Measurements from ENCODE around the gene JUNB. TPM values are rescaled to one million over a fixed set of nuclear protein-coding genes. Genes with fewer than 3 reads are reported as not detected.

JUNB gene
- total RNA-seq, 1 experiment from 2014 or later: 34.8 TPM

GRCh38 chr19:12766051-12766521 lies 25.2 kb upstream of the JUNB start:
- no peaks in the 10 kb centered on the region for H3K9me3 ChIP-seq (replicated peaks)
- peaks cover 10% of the 10 kb centered on the region; the same call in 1 of the 2 replicates for H3K36me3 ChIP-seq
- no peak overlapping the region for H3K27ac ChIP-seq
- no peaks in the 10 kb centered on the region for H3K27me3 ChIP-seq
- peak overlapping the region; percentile 47 for H3K4me3 ChIP-seq
- H3K4me1 ChIP-seq: no peaks in the 10 kb centered on the region
- peak; percentile 78 to 80 for DNase-seq

- H3K9me3 ChIP-seq (replicated peaks): no peaks in the 10 kb centered on the region
- no peak overlapping the region for H3K4me3 ChIP-seq
- no peak overlapping the region for H3K27ac ChIP-seq
- H3K36me3 ChIP-seq: peaks cover 10% of the 10 kb centered on the region; the same call in 1 of the 2 replicates
- no peak for DNase-seq
- H3K4me1 ChIP-seq: no peaks in the 10 kb centered on the region
- H3K27me3 ChIP-seq: no peaks in the 10 kb centered on the region
Observed at GRCh38 chr19:12767150-12767549, 24.1 kb upstream of the JUNB start.

GRCh38 chr19:12767666-12768065 lies 23.6 kb upstream of the JUNB start:
- peaks cover 10% of the 10 kb centered on the region; the same call in 1 of the 2 replicates for H3K36me3 ChIP-seq
- H3K4me3 ChIP-seq: no peak overlapping the region
- no peaks in the 10 kb centered on the region for H3K9me3 ChIP-seq (replicated peaks)
- no peak overlapping the region for H3K27ac ChIP-seq
- no peaks in the 10 kb centered on the region for H3K4me1 ChIP-seq
- no peaks in the 10 kb centered on the region for H3K27me3 ChIP-seq
- DNase-seq: no peak

- peak; percentile 62 to 72 for DNase-seq
- H3K9me3 ChIP-seq (replicated peaks): no peaks in the 10 kb centered on the region
- H3K4me1 ChIP-seq: peaks cover 5% of the 10 kb centered on the region
- no peak overlapping the region for H3K4me3 ChIP-seq
- no peaks in the 10 kb centered on the region for H3K27me3 ChIP-seq
- no peak overlapping the region for H3K27ac ChIP-seq
- H3K36me3 ChIP-seq: 0 out of 2 replicates have a peak, but pooled peaks cover 3% of the 10 kb centered on the region
Observed at GRCh38 chr19:12769689-12770088, 21.6 kb upstream of the JUNB start.

- no peaks in the 10 kb centered on the region for H3K27me3 ChIP-seq
- H3K36me3 ChIP-seq: 0 out of 2 replicates have a peak, but pooled peaks cover 3% of the 10 kb centered on the region
- DNase-seq: no peak
- H3K9me3 ChIP-seq (replicated peaks): no peaks in the 10 kb centered on the region
- no peak overlapping the region for H3K27ac ChIP-seq
- peaks cover 5% of the 10 kb centered on the region for H3K4me1 ChIP-seq
- H3K4me3 ChIP-seq: no peak overlapping the region
Observed at GRCh38 chr19:12770922-12771321, 20.4 kb upstream of the JUNB start.

GRCh38 chr19:12772323-12772722 lies 19.0 kb upstream of the JUNB start:
- Histone ChIP-seq H3K36me3 (0 out of 2 replicates have a peak, but pooled peaks cover 3% of the 10 kb centered on the region), H3K4me3 (no peak overlapping the region), H3K9me3 (replicated peaks) (no peaks in the 10 kb centered on the region), H3K4me1 (peaks cover 5% of the 10 kb centered on the region), H3K27me3 (no peaks in the 10 kb centered on the region), H3K27ac (no peak overlapping the region)
- no peak for DNase-seq

- DNase-seq: peak; percentile 37 to 39
- Histone ChIP-seq H3K36me3 (0 out of 2 replicates have a peak, but pooled peaks cover 3% of the 10 kb centered on the region), H3K4me1 (peaks cover 6% of the 10 kb centered on the region), H3K4me3 (no peak overlapping the region), H3K27ac (no peak overlapping the region), H3K27me3 (no peaks in the 10 kb centered on the region), H3K9me3 (replicated peaks) (no peaks in the 10 kb centered on the region)
Observed at GRCh38 chr19:12773571-12773970, 17.7 kb upstream of the JUNB start.

- Histone ChIP-seq H3K9me3 (replicated peaks) (no peaks in the 10 kb centered on the region), H3K4me1 (peaks cover 18% of the 10 kb centered on the region), H3K27me3 (no peaks in the 10 kb centered on the region), H3K4me3 (peak within 1 kb of the TSS; percentile 64), H3K36me3 (no peaks in the 10 kb centered on the region), H3K27ac (peak within 1 kb of the TSS; percentile 17; the same call in 1 of the 2 replicates)
- DNase-seq: no peak
Observed at GRCh38 chr19:12774588-12775555, 16.4 kb upstream of the JUNB start, which contains the start of gene HOOK2. Gene HOOK2, minus strand, starts transcription at chr19:12775552. Its CDS starts 103 bp downstream, at chr19:12775449.

- Histone ChIP-seq H3K4me1 (peaks cover 20% of the 10 kb centered on the region), H3K27ac (peak overlapping the region; percentile 96), H3K9me3 (replicated peaks) (no peaks in the 10 kb centered on the region), H3K4me3 (peak overlapping the region; percentile 60), H3K36me3 (no peaks in the 10 kb centered on the region), H3K27me3 (no peaks in the 10 kb centered on the region)
- peak; percentile 91 to 94 for DNase-seq
Observed at GRCh38 chr19:12777217-12778016, 13.9 kb upstream of the JUNB start.

GRCh38 chr19:12778017-12778904 lies 13.0 kb upstream of the JUNB start:
- Histone ChIP-seq H3K4me1 (peaks cover 20% of the 10 kb centered on the region), H3K36me3 (no peaks in the 10 kb centered on the region), H3K27me3 (no peaks in the 10 kb centered on the region), H3K4me3 (peak overlapping the region; percentile 60), H3K27ac (peak overlapping the region; percentile 96), H3K9me3 (replicated peaks) (no peaks in the 10 kb centered on the region)
- DNase-seq: peak; percentile 94 to 96

- Histone ChIP-seq H3K27ac (peak overlapping the region; percentile 96), H3K4me3 (peak overlapping the region; percentile 60), H3K27me3 (no peaks in the 10 kb centered on the region), H3K9me3 (replicated peaks) (no peaks in the 10 kb centered on the region), H3K36me3 (no peaks in the 10 kb centered on the region), H3K4me1 (peaks cover 23% of the 10 kb centered on the region)
- DNase-seq: no peak
Observed at GRCh38 chr19:12778905-12779161, 12.5 kb upstream of the JUNB start.

- Histone ChIP-seq H3K4me1 (peaks cover 26% of the 10 kb centered on the region), H3K36me3 (no peaks in the 10 kb centered on the region), H3K9me3 (replicated peaks) (no peaks in the 10 kb centered on the region), H3K4me3 (peak overlapping the region; percentile 60), H3K27me3 (no peaks in the 10 kb centered on the region), H3K27ac (peak overlapping the region; percentile 96)
- peak; percentile 84 to 91 for DNase-seq
Observed at GRCh38 chr19:12779162-12779993, 11.9 kb upstream of the JUNB start.

GRCh38 chr19:12782174-12782423 lies 9.2 kb upstream of the JUNB start:
- Histone ChIP-seq H3K4me3 (peak overlapping the region; percentile 56), H3K27me3 (no peaks in the 10 kb centered on the region), H3K4me1 (peaks cover 43% of the 10 kb centered on the region), H3K27ac (no peak overlapping the region; the same call in 1 of the 2 replicates), H3K9me3 (replicated peaks) (no peaks in the 10 kb centered on the region), H3K36me3 (no peaks in the 10 kb centered on the region)
- DNase-seq: no peak
